ENCODE measurements around the gene PMEL.
A peak's percentile ranks its signal among the peaks of the same experiment; 100 is the strongest.
"Not testable (repeated sequence)": the region's sequence is repeated elsewhere in the genome, so short reads cannot be mapped to it uniquely, and the experiment has no call there.

The PMEL gene

GRCh38 chr12:55982319-55982936 lies 16.6 kb upstream of the PMEL start:
- no peak for DNase-seq

GRCh38 chr12:55981882-55982281 lies 16.0 kb upstream of the PMEL start:
- DNase-seq = not testable (repeated sequence)

- no peak for DNase-seq
Measured at GRCh38 chr12:55979069-55979468, 13.2 kb upstream of the PMEL start.

- DNase-seq = no peak
Measured at GRCh38 chr12:55978393-55978792, 12.6 kb upstream of the PMEL start.

DNA sequence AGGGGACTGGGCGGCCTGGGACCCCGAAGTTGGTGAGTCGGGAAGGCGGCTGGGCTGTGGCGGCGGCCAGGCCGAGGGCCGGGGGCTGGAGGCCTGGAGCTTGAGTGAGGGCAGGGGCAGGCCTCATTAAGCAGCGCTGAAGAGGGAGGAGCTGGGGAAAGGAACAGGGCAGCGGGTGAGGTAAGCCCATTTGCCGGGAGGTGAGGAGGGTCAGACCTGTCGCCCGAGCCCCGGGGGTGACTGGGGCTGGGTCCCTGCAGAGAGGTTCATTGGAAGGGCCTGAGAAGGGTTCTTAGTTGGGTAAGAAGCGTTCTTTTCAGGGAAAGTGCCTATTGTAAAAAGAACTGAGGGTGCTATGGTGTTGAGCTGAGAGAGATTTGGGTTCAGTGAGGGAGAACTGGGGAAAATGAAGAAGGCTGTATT lies 8.5 kb upstream of the PMEL start:
- no peak for DNase-seq

- peak; percentile 99 for DNase-seq
Measured at GRCh38 chr12:55973599-55974307, 7.9 kb upstream of the PMEL start, which contains the start of gene RAB5B. Gene RAB5B, plus strand, starts transcription at chr12:55974078. Its CDS starts 12,883 bp downstream, at chr12:55986961.

DNA sequence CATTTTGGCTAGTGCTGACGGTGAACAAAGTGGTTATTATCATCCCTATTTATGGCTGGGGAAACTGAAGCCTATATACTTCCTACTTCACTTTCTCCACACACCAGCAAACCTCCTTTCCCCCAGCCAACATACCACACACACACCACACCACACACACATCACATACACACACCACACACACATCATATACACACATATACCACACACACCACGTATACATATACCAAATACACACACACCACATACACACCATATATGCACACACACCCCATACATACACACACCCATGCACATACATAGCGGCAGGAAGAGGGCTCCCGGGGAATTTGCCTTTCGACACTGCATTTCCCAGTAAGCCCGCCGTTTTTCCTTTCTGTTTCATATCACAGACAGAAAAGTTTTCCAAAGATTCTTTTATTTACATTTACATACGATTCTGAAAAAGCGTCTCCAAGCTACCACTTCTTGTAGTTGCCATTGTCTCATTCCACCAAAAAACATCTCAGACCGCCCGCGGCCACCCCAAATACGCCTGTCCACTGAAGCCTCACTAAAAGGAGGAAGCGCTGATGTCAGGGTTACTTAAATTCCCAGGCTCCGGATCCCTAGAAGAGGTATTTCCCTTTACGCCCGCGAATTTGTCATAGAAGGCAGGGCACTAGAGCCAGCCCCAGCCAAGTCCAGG lies 7.2 kb upstream of the PMEL start:
- DNase-seq = no peak

- no peak for DNase-seq
Measured at GRCh38 chr12:55972456-55972855, 6.6 kb upstream of the PMEL start.

- no peak for DNase-seq
Measured at GRCh38 chr12:55972042-55972441, 6.2 kb upstream of the PMEL start.

DNA sequence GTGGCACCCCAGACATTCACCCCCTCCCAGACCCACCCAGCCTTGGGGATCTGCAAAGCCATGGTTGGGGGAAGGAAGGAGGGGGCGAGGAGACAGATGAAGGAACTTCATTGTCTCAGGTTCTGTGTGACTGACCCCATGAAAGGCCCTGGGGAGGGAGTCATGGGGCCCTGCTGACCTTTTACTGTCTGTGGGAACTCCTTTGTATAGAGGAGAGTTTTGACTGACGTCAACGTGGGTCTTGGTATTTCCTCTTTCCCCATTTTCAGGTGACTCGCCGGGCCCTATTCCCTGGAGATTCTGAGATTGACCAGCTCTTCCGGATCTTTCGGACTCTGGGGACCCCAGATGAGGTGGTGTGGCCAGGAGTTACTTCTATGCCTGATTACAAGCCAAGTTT lies 4.9 kb upstream of the PMEL start:
- no peak for DNase-seq

- DNase-seq = no peak
Measured at GRCh38 chr12:55969356-55969755, 3.5 kb upstream of the PMEL start.

DNA sequence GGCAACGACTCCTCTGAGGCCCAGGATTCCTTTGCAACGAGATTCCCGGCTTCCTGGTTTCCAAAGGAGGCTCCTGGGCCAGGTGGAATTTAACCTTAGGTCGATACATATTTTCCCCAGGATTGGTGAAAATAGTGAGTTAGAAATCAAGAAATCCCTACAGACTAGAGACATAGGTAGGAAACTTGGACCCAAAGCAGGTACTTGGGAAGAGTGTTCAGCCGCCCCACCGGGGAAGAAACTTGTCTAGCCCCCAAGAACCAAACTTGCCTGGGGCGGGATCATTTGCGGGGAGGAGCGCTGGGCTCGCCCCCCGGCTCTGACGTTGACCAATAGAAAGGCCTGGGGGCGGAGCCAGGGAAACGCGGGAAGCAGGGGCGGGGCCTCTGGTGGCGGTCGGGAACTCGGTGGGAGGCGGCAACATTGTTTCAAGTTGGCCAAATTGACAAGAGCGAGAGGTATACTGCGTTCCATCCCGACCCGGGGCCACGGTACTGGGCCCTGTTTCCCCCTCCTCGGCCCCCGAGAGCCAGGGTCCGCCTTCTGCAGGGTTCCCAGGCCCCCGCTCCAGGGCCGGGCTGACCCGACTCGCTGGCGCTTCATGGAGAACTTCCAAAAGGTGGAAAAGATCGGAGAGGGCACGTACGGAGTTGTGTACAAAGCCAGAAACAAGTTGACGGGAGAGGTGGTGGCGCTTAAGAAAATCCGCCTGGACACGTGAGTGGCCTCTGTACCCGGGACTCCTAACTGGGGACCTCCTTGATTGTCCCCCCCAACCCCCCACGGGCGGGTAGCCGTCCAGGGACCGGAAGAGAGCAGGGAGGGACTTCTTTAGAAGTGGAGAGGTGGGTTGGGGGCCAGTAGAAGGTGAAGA lies 803 bp upstream of the PMEL start, which contains the start of gene CDK2:
TSS of gene CDK2 (plus strand) at position 423 of the 874 bp plus-strand sequence. CDS start at position 602, 179 bp downstream.
- peak; percentile 95 for DNase-seq

GRCh38 chr12:55965240-55965639 lies 602 bp downstream of the PMEL start:
- DNase-seq = no peak

DNA sequence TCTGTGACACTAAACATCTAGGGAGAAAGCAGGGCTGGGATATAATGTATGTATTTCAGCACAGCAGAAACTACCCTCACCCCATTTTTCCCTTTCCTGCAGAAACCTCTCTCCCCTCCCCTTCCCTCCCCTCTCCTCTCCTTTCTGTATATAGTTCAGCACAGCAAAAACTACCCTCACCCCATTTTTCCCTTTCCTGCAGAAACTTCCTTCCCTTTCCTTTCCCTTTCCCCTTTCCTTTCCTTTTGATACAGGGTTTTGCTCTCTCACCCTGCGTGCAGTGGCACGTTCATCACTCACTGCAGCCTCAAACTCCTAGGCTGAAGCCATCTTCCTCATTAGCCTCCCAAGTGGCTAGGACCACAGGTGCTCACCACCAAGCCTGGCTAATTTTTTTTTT lies 2.1 kb downstream of the PMEL start:
- no peak for DNase-seq

DNA sequence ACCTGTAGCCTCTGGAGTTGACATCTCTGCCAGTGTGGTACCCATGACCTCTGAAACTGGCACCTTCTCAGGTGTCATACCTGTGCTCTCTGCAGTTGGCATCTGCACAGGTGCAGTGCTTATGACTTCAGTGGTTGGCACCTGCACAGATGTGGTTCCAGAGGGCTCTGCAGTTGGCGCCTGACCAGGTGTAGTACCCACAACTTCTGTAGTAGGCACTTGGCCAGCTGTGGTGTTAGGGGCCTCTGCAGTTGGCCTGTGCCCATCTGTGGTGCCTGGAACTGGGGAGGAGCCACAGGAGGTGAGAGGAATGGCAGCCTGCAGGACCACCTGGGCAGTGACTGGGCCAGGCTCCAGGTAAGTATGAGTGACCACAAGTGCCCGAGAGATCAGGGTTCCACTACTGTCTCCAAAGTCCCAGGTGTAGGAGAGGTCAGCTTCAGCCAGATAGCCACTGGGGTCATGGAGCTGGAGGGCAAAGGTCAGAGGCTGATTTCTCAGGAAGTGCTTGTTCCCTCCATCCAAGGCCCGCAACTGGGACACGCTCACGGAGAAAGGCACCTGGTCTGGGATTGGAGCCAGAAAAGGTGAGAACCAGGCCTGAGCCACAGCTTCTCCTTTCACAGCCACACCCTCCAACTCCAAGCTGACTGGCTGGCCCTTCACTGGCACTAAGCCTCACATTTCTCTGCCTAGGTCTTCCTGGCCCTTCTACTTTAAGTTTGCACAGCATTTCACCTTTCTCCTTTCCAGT lies 8.6 kb downstream of the PMEL start:
- DNase-seq = no peak

- DNase-seq = peak; percentile 81
Measured at GRCh38 chr12:55955800-55956508, 9.9 kb downstream of the PMEL start.

- no peak for DNase-seq
Measured at GRCh38 chr12:55955344-55955743, 10.5 kb downstream of the PMEL start.

DNA sequence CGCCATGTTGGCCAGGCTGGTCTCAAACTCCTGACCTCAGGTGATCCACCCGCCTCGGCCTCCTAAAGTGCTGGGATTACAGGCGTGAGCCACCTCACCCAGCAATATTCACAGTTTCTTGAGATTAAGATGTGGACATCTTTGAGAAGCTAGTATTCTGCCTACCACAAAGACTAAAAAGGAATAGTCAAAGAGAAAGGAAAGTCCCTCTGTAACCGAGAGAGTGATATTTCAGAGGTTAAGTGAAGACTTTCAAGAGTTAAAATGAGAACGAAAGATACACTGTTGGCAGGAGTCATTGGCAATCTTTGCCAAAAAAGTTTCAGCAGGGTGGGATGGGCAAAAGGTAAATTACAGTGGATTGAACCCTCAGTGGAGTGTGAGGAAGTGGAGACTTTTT lies 19.3 kb downstream of the PMEL start:
- no peak for DNase-seq

- no peak for DNase-seq
Measured at GRCh38 chr12:55942577-55943136, 23.2 kb downstream of the PMEL start.

DNA sequence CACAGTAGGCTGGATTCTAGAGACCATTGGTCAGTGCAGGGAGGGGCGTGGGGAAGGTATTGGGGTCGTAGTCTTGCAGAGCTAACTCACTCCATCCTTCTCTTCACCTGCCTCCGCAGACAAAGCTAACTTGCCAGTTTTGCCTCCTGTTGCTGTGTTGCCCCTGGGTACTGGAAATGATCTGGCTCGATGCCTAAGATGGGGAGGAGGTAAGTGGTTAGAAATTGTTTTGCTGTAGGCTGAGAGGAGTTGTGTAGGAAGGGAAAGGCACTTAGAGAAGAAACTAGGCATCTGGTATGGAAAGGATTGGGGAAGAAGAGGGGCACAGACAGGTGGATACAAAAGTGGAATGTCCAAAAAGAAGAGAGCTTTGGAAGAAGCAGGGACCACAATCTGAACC lies 23.8 kb downstream of the PMEL start:
- DNase-seq = no peak

GRCh38 chr12:55940065-55940732 lies 25.6 kb downstream of the PMEL start:
- DNase-seq = peak; percentile 92

All from activated effector memory CD4-positive, alpha-beta T cell treated with anti-CD3 and anti-CD28 coated beads, Interleukin-2, amount 50 U/mL, for 16 hours (primary cell).